Psoas muscle (tissue), 8 donors: ENCODE measurements around the gene GMPR2. TPM values are rescaled to one million over a fixed set of nuclear protein-coding genes. Genes with fewer than 3 reads are reported as not detected.
"Not testable (repeated sequence)": the region's sequence is repeated elsewhere in the genome, so short reads cannot be mapped to it uniquely, and the experiment has no call there.

Experiments
- ATAC-seq, 4 donors: fragments of 200-7000 bp; cut with Tn5 transposase; one replicate each; pipeline ENCODE4 v1.9.1; 2020; ENCODE audit warnings: moderate library complexity in 3 of 4, mild to moderate bottlenecking in 2 of 4
- DNase-seq, 2 donors: peaks; one replicate each; pipeline ENCODE4 v3.0.0-alpha.2; 2020
- H3K27ac ChIP-seq: fragments of 200-600 bp; one replicate; pipeline ENCODE4 v1.8.0; 2022
- H3K27me3 ChIP-seq, 3 donors: fragments of 200-600 bp in 1 of 3; one replicate each; pipeline versions ENCODE4 v1.6.1 to v1.8.0; 2013 to 2022; ENCODE audit warnings: low read length in 2 of 3, mild to moderate bottlenecking in 2 of 3, moderate library complexity in 1 of 3; ENCODE audit not compliant: insufficient read depth in 3 of 3
- H3K36me3 ChIP-seq, 2 donors: fragments of 200-600 bp in 1 of 2; one replicate each; pipeline versions ENCODE4 v1.6.1 to v1.8.0; 2013 to 2022; ENCODE audit warnings: low read depth in 1 of 2, mild to moderate bottlenecking in 1 of 2, moderate library complexity in 1 of 2; ENCODE audit not compliant: insufficient read depth in 1 of 2
- H3K4me1 ChIP-seq: fragments of 200-600 bp; one replicate; pipeline ENCODE4 v1.8.0; 2022
- H3K4me3 ChIP-seq: fragments of 200-600 bp; one replicate; pipeline ENCODE4 v1.8.0; 2022; ENCODE audit warnings: mild to moderate bottlenecking
- H3K9me3 ChIP-seq: fragments of 200-600 bp; one replicate; pipeline ENCODE4 v1.8.0; 2022
- CTCF ChIP-seq: fragments of 200-600 bp; IDR thresholded peaks from one replicate; pipeline ENCODE4 v1.8.0; 2022; ENCODE audit warnings: antibody characterized with exemption
- WGBS, 3 donors: extraction: QIAGEN DNeasy Blood & Tissue Kit; methylation state at CpG; one replicate each; pipeline versions ENCODE4 v1.1.6 to v1.1.7; 2013; 5-methylcytosine and 5-hydroxymethylcytosine counted together
- intact Hi-C, 2 donors: fragments of 100-400 bp; cut with DNase I; formaldehyde crosslinking; loops; one replicate each; pipeline versions ENCODE4 v1.11.0 to v1.14.2; 2022
- polyA plus RNA-seq, 3 donors: library from polyadenylated mRNA; stranded (reverse); fragments of 200-250 nt; gene quantifications; one replicate each; pipeline ENCODE4 v1.2.3, GENCODE V29; 2013
- total RNA-seq, 4 donors: library from RNA; stranded (reverse); fragmentation: NEBNext Ultra II Directional in 2 of 4; extraction: Animal tissue kit (Norgen Biotek cat#: 25700) in 2 of 4; gene quantifications; one replicate each; pipeline versions ENCODE4 v1.2.1 to v1.2.4, GENCODE V29; 2021 to 2023
- donor health status: healthy with polysubstance abuse.
- donor health status: DM: no; HTN: no; CAD: no; lungs with moderate emphysema.
- donor health status: Bipolar disorder and iron deficiency.
- donor health status: healthy.
- donor health status: DM: yes; HTN: yes; CAD: no.
- donor health status: DM: no; HTN: no; CAD: no.
- donor health status: DM: no; HTN: no; CAD: no.
- donor health status: DM: yes; HTN: yes; CAD: no.

The GMPR2 gene
- total and polyA plus RNA-seq, 7 donors = 17.7 to 33.1 (median 24.0) TPM

DNA sequence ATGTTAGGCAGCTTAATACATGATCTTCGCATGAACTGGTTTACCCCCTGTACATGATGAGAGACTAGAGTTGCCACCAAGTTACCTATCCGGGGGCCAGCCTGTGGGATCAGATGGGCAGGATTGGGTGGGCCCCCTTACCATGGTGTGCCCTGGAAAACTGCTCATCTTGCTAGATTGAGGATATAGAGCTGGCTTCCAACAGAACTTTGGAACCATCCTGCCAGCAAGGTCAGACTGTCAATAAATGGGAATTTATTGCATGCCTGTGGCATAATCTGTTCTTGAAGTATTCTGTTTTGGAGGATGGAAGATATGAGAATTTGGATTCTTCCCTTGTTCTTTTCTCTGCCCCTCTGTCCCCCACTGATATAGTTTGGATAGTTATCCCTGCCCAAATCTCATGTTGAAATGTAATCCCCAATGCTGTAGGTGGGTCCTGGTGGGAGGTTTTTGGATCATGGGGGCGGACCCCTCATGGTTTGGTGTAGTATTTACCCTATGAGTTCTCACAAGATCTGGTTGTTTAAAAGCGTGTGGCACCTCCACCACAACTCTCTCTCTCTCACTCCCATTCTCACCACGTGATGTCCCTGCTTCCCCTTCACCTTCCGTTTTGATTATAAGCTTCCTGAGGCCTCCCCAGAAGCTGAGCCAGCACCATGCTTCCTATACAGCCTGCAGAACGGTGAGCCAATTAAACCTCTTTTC, 33.8 kb upstream of the GMPR2 start:
- Histone ChIP-seq H3K4me3 (no peak overlapping the region), H3K36me3 (peaks cover 2 to 19% of the 10 kb centered on the region in 2 donors), H3K9me3 (no peaks in the 10 kb centered on the region), H3K27ac (no peak overlapping the region), H3K27me3 (no peaks in the 10 kb centered on the region), H3K4me1 (peaks cover 22% of the 10 kb centered on the region)
- DNase-seq = no peak
- no peak for ATAC-seq
- intact Hi-C loops = no loop called here
- WGBS, 3 donors = 83 to 85% (median 85%) methylated on average over 7 of the region's 7 CpGs
- no peak for TF ChIP-seq CTCF

GRCh38 chr14:24202538-24202937, 30.2 kb upstream of the GMPR2 start:
- H3K4me1 ChIP-seq, ATAC-seq, H3K27ac ChIP-seq, H3K27me3 ChIP-seq, H3K9me3 ChIP-seq, intact Hi-C loops, H3K4me3 ChIP-seq, DNase-seq: not testable (repeated sequence)
- H3K36me3 ChIP-seq = peaks cover 5 to 39% of the 10 kb centered on the region in 2 donors
- 83 to 90% (median 86%) methylated on average over 8 of the region's 8 CpGs for WGBS, 3 donors

DNA sequence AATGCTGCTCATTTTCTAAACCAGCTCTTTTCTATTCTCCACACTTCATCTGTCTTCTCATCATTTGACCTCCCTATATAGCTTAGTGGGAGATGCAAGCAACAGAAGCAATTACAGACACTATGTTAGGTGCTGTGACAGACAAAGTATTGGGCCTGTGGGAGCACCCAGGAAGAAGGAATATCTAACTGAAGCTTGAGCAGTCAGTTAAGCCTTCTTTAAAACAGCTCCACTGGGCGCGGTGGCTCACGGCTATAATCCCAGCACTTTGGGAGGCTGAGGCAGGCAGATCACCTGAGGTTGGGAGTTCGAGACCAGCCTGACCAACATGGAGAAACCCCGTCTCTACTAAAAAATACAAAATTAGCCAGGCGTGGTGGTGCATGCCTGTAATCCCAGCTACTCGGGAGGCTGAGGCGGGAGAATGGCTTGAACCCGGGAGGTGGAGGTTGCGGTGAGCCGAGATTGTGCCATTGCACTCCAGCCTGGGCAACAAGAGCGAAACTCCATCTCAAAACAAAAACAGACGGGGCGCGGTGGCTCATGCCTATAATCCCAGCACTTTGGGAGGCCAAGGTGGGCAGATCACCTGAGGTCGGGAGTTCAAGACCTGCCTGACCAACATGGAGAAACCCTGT, 29.4 kb upstream of the GMPR2 start:
- DNase-seq, H3K4me3 ChIP-seq, H3K9me3 ChIP-seq, H3K27me3 ChIP-seq, ATAC-seq, H3K4me1 ChIP-seq, intact Hi-C loops, H3K27ac ChIP-seq: not testable (repeated sequence)
- WGBS, 3 donors = 96 to 97% (median 97%) methylated on average over 13 to 16 of the region's 16 CpGs
- H3K36me3 ChIP-seq = peaks cover 5 to 48% of the 10 kb centered on the region in 2 donors

- TF ChIP-seq CTCF = no peak
- intact Hi-C loops = no loop called here
- Histone ChIP-seq H3K27ac (no peak overlapping the region), H3K27me3 (no peaks in the 10 kb centered on the region), H3K4me3 (no peak overlapping the region), H3K4me1 (no peaks in the 10 kb centered on the region), H3K36me3 (peaks cover 5 to 50% of the 10 kb centered on the region in 2 donors), H3K9me3 (no peaks in the 10 kb centered on the region)
- 86 to 91% (median 91%) methylated on average over 7 of the region's 7 CpGs for whole genome bisulfite sequencing, 3 donors
- DNase-seq = no peak
- no peak for ATAC-seq
These were observed 28.3 kb upstream of the GMPR2 start for GRCh38 chr14:24204163-24205146.

GRCh38 chr14:24206260-24207103, 26.2 kb upstream of the GMPR2 start:
- H3K27ac ChIP-seq = no peak overlapping the region
- DNase-seq = no peak
- no peak overlapping the region for H3K4me3 ChIP-seq
- TF ChIP-seq CTCF = no peak
- intact Hi-C loops = no loop called here
- H3K9me3 ChIP-seq = no peaks in the 10 kb centered on the region
- WGBS, 3 donors = 92 to 98% (median 95%) methylated on average over 11 of the region's 11 CpGs
- no peak for ATAC-seq
- H3K27me3 ChIP-seq = no peaks in the 10 kb centered on the region
- H3K4me1 ChIP-seq = no peaks in the 10 kb centered on the region
- H3K36me3 ChIP-seq = peaks cover 10 to 67% of the 10 kb centered on the region in 2 donors
